ENCODE data around the gene OR5A2.
A peak's percentile ranks its signal among the peaks of the same experiment; 100 is the strongest.

OR5A2 gene

DNA sequence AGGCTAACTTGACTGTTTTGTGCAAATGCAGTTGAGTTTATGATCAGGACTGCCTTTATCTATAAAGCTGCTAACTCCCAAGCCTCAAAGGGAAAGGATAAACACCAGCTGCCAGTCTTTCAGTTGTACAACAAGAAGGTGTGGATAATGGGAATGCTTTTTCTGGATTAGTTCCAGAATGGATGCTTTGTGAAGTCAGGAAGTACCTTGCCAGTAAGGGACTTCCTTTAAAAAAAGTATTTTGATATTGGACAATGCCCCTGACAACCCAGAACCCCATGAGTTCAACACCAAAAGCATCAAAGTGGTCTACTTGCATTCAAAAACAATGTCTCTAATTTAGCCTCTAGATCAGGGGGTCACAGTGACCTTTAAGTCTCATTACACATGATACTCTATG, 32.0 kb downstream of the OR5A2 start:
- DNase-seq (ENCODE audit: low read depth, low spot score), result no peak

DNA sequence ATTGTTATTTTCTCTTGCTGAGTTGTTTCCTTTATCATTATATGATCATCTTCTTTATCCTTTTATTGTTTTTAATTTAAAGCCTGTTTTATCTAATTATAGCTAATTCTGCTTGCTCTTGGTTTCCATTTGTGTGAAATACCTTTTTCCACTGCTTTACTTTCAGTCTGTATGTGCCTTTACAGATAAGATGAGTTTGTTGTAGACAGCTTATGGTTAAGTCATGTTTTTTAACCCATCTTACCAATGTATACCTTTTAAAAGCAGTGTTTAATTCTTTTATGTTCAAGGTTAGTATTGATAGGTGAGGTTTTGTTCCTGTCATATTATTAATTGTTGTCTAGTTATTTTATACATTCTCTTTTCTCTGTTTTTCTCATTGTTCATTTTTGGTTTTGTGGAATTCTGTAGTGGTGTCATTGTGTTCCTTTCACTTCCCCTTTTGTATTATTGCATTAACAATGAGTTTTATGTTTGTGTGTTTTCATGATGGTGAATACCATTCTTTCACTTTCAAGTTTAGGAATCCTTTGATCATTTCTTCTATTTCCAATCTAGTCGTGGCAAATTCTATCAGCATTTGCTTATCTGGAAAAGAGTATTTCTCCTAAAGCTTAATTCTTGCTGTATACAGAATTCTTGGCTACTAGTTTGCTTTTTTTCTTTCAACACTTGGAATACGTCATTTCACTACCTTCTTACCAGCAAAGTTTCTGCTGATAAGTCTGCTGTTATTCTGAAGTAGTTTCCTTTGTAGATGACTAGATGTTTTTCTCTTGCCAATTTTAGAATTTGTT, 45.8 kb downstream of the OR5A2 start:
- DNase-seq (ENCODE audit: low read depth, low spot score), result no peak

DNA sequence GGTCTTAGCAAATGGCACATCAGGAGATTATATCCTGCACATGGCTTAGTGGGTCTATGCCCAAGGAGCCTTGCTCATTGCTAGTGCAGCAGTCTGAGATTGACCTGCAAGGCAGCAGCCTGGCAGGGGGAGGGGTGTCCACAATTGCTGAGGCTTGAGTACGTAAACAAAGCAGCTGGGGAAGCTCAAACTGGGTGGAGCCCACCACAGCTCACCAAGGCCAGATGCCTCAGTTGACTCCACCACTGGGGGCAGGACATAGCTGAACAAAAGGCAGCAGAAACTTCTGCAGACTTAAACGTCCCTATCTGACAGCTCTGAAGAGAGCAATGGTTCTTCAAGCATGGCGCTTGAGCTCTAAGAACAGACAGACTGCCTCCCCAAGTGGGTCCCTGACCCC, 53.9 kb downstream of the OR5A2 start:
- DNase-seq (ENCODE audit: low read depth, low spot score), result peak; percentile 15

DNA sequence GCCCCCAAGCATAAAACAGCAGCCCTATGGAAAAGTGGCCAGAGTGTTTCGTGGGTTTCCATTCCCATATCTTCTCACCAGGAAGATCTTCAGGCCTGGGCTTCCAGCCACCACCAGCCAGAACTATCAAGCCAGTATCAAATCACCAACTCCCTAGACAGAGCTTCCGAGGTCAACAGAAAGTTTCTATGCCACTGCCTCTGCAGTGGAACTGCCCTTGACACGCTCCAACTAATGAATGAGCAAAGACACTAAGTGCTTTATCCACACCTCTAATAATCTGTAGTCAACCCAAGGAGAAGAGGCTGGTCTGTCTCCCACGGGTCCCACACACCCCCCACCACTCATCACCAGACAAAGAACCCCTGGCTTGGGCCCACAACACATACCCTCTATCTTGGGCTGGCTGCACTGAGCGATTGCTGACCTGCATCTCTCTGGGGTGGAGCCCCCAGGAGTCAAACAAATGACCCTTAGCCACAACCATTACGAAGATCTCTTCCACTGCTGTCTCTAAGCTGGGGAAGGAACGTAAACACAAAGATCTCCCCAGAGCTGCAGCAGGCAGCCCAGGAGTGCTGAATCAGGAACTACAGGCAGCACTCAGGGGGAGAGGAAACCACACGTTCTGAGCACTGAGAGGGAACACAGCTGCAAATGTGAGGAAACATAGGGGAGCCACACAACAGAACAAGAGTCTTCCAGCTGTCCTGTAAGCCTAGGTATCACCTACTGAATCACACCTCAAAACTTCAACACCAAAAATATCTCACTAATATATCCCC, 57.8 kb downstream of the OR5A2 start:
- no peak for DNase-seq (ENCODE audit: low read depth, low spot score)

Data from ELF-1 (cell line).